HG03354 (cell line): Measurements from ENCODE around the gene ZNF519.
"Not testable (repeated sequence)": the region's sequence is repeated elsewhere in the genome, so short reads cannot be mapped to it uniquely, and the experiment has no call there.

ENCODE experiments used
- ATAC-seq: cut with Tn5 transposase; IDR thresholded peaks from one replicate; pipeline ENCODE4 v1.9.1; 2021; ENCODE audit warnings: mild to moderate bottlenecking; ENCODE audit not compliant: unreplicated experiment, poor library complexity, severe bottlenecking

ZNF519 gene

GRCh38 chr18:14149121-14149850 lies 17.1 kb upstream of the ZNF519 start:
- not testable (repeated sequence) for ATAC-seq

GRCh38 chr18:14147935-14148865 lies 16.0 kb upstream of the ZNF519 start:
- not testable (repeated sequence) for ATAC-seq

GRCh38 chr18:14146771-14147170 lies 14.5 kb upstream of the ZNF519 start:
- not testable (repeated sequence) for ATAC-seq

GRCh38 chr18:14145581-14146338 lies 13.5 kb upstream of the ZNF519 start:
- not testable (repeated sequence) for ATAC-seq

GRCh38 chr18:14145021-14145420 lies 12.8 kb upstream of the ZNF519 start:
- not testable (repeated sequence) for ATAC-seq

- ATAC-seq = no peak
Measured at GRCh38 chr18:14144628-14144895, 12.3 kb upstream of the ZNF519 start.

GRCh38 chr18:14143871-14144627 lies 11.8 kb upstream of the ZNF519 start:
- not testable (repeated sequence) for ATAC-seq

GRCh38 chr18:14143396-14143795 lies 11.2 kb upstream of the ZNF519 start:
- not testable (repeated sequence) for ATAC-seq

- not testable (repeated sequence) for ATAC-seq
Measured at GRCh38 chr18:14142177-14142576, 9.9 kb upstream of the ZNF519 start.

GRCh38 chr18:14139583-14139982 lies 7.3 kb upstream of the ZNF519 start:
- not testable (repeated sequence) for ATAC-seq

- not testable (repeated sequence) for ATAC-seq
Measured at GRCh38 chr18:14137971-14138370, 5.7 kb upstream of the ZNF519 start.

- peak; percentile 31 for ATAC-seq
Measured at GRCh38 chr18:14131696-14132270, 452 bp downstream of the ZNF519 start.

- not testable (repeated sequence) for ATAC-seq
Measured at GRCh38 chr18:14130804-14131203, 1.4 kb downstream of the ZNF519 start.

- ATAC-seq = no peak
Measured at GRCh38 chr18:14124689-14125088, 7.5 kb downstream of the ZNF519 start.

- no peak for ATAC-seq
Measured at GRCh38 chr18:14122097-14122496, 10.1 kb downstream of the ZNF519 start.

- ATAC-seq = no peak
Measured at GRCh38 chr18:14120926-14121325, 11.3 kb downstream of the ZNF519 start.

- no peak for ATAC-seq
Measured at GRCh38 chr18:14117606-14118005, 14.6 kb downstream of the ZNF519 start.

- no peak for ATAC-seq
Measured at GRCh38 chr18:14106906-14107305, 25.3 kb downstream of the ZNF519 start.
